ENCODE results near the gene CRABP1.

- TF ChIP-seq FOXP4 (CRISPR knock-in tag; IDR thresholded peaks at IDR 0.05) (no peak), CTCF (IDR thresholded peaks at IDR 0.05) (no peak), JUN (CRISPR knock-in tag; IDR thresholded peaks at IDR 0.05) (no peak), FOXP1 (CRISPR knock-in tag; IDR thresholded peaks at IDR 0.05; ENCODE audit: borderline replicate concordance) (no peak), FOXK1 (CRISPR knock-in tag; IDR thresholded peaks at IDR 0.05) (no peak), ESRRA (CRISPR knock-in tag; IDR thresholded peaks at IDR 0.05; ENCODE audit: borderline replicate concordance) (no peak), MLX (CRISPR knock-in tag; IDR thresholded peaks at IDR 0.05) (no peak), IRF2 (CRISPR knock-in tag; IDR thresholded peaks at IDR 0.05; ENCODE audit: borderline replicate concordance, low read depth) (no peak), ELF4 (CRISPR knock-in tag; IDR thresholded peaks at IDR 0.05; ENCODE audit: low read depth) (no peak), PRDM15 (CRISPR knock-in tag; IDR thresholded peaks at IDR 0.05) (no peak), MAX (CRISPR knock-in tag; IDR thresholded peaks at IDR 0.05) (no peak), ZBTB21 (CRISPR knock-in tag; IDR thresholded peaks at IDR 0.05; ENCODE audit: borderline replicate concordance) (no peak), CDX4 (CRISPR knock-in tag; IDR thresholded peaks at IDR 0.05; ENCODE audit: borderline replicate concordance) (no peak), E2F1 (CRISPR knock-in tag; IDR thresholded peaks at IDR 0.05) (no peak)
These were observed 20.6 kb upstream of the CRABP1 start for GRCh38 chr15:78319588-78319987.
